HepG2 (cell line): ENCODE data around the gene SKA2. TPM values are rescaled to one million over a fixed set of nuclear protein-coding genes. Genes with fewer than 3 reads are reported as not detected.
A peak's percentile ranks its signal among the peaks of the same experiment; 100 is the strongest.

ENCODE experiments used
- ATAC-seq: fragments of 200-7000 bp; cut with Tn5 transposase; 3 replicates; pipeline ENCODE4 v1.9.1; 2020; ENCODE audit warnings: mild to moderate bottlenecking, moderate library complexity
- BruUV-seq: library from RNA; stranded (reverse); fragments of 400-500 nt; replicated peaks from 2 replicates; lab custom pipeline; 2021; lab: Mats Ljungman, UMichigan
- CTCF ChIA-PET: fragments of 300-600 bp; formaldehyde crosslinking; extraction: SDS; loops from one replicate; lab custom pipeline; 2021; ENCODE audit warnings: low total read pairs, inconsistent platforms, low intra/inter-chr PET ratio; lab: Yijun Ruan, JAX
- POLR2A ChIA-PET: fragments of 350-600 bp; sonication (Branson Sonifier 250); formaldehyde crosslinking; loops from one replicate; lab custom pipeline; 2020; ENCODE audit warnings: antibody characterized with exemption, inconsistent platforms; lab: Yijun Ruan, JAX
- DNase-seq: peaks from one replicate; pipeline ENCODE4 v3.0.0-alpha.2; 2015; ENCODE audit warnings: low spot score
- FAIRE-seq: peaks from 3 replicates; lab custom pipeline; 2011; peaks lifted over from hg19 to GRCh38; lab: Jason Lieb, UNC
- H2AFZ ChIP-seq: one replicate; pipeline ENCODE4 v1.6.1; 2011; ENCODE audit warnings: low read length, inconsistent platforms
- H3K27ac ChIP-seq: fragments of 300-600 bp; 3 replicates; pipeline ENCODE4 v1.8.0; 2011; ENCODE audit warnings: mixed run types, mild to moderate bottlenecking, mixed read lengths, low read length, inconsistent platforms; ENCODE audit not compliant: insufficient read depth; ENCODE audit errors: extremely low read length
- H3K27me3 ChIP-seq, 2 experiments: fragments of 200-600 bp in 1 of 2; 2 replicates in 1 of 2; 3 replicates in 1 of 2; pipeline versions ENCODE4 v1.6.0 to v1.8.0; 2011; ENCODE audit warnings: low read length in 2 of 2, mild to moderate bottlenecking in 2 of 2, moderate library complexity in 2 of 2, inconsistent platforms in 1 of 2; ENCODE audit not compliant: insufficient read depth in 2 of 2, control insufficient read depth in 1 of 2
- H3K36me3 ChIP-seq, 2 experiments: fragments of 200-600 bp in 1 of 2; replicated peaks in 1 of 2; 2 replicates in 1 of 2; 3 replicates in 1 of 2; pipeline versions ENCODE4 v1.5.1 to v1.8.0; 2011; ENCODE audit warnings: low read length in 2 of 2, inconsistent platforms in 1 of 2; ENCODE audit not compliant: insufficient read depth in 2 of 2, control insufficient read depth in 1 of 2
- H3K4me1 ChIP-seq: 2 replicates; pipeline ENCODE4 v1.5.1; 2012; ENCODE audit warnings: low read length, inconsistent platforms; ENCODE audit not compliant: insufficient read depth
- H3K4me2 ChIP-seq: 2 replicates; pipeline ENCODE4 v1.6.0; 2011; ENCODE audit warnings: low read depth, low read length, inconsistent platforms
- H3K4me3 ChIP-seq, 3 experiments: fragments of 200-600 bp in 1 of 3; sonication (generic), shearing (Covaris generic) in 1 of 3; replicated peaks in 1 of 3; 2 replicates each; pipeline ENCODE4 v1.5.1; 2011 to 2016; ENCODE audit warnings: low read length in 3 of 3, inconsistent platforms in 2 of 3, low read depth in 2 of 3, mild to moderate bottlenecking in 2 of 3, control low read depth in 1 of 3, mixed read lengths in 1 of 3; ENCODE audit not compliant: insufficient read depth in 1 of 3
- H3K79me2 ChIP-seq: one replicate; pipeline ENCODE4 v1.6.1; 2011; ENCODE audit warnings: low read length, inconsistent platforms; ENCODE audit not compliant: insufficient read depth
- H3K9ac ChIP-seq: 2 replicates; pipeline ENCODE4 v1.6.0; 2011; ENCODE audit warnings: mild to moderate bottlenecking, low read depth, low read length, inconsistent platforms; ENCODE audit not compliant: insufficient read depth
- H3K9me3 ChIP-seq: 2 replicates; pipeline ENCODE4 v1.5.1; 2012; ENCODE audit warnings: mild to moderate bottlenecking, low read length
- H4K20me1 ChIP-seq: 2 replicates; pipeline ENCODE4 v1.6.0; 2011; ENCODE audit warnings: inconsistent platforms, mild to moderate bottlenecking, low read length, moderate library complexity; ENCODE audit not compliant: insufficient read depth
- BCL6 ChIP-seq: IDR thresholded peaks from 2 replicates; pipeline ENCODE4 v1.6.1; 2016; ENCODE audit warnings: missing genetic modification reagents, missing compliant biosample characterization
- CERS6 ChIP-seq: sonication (generic); formaldehyde crosslinking; IDR thresholded peaks from 2 replicates; pipeline ENCODE4 v1.5.0; 2020; ENCODE audit warnings: missing genetic modification reagents
- DPF2 ChIP-seq: sonication (generic); formaldehyde crosslinking; IDR thresholded peaks from 2 replicates; pipeline ENCODE4 v1.4.0; 2020; ENCODE audit warnings: mild to moderate bottlenecking, low read depth, missing genetic modification reagents, borderline replicate concordance
- KDM3A ChIP-seq: IDR thresholded peaks from 2 replicates; pipeline ENCODE4 v1.6.1; 2018; ENCODE audit warnings: low read depth, missing compliant biosample characterization
- MNT ChIP-seq: fragments of 450-650 bp; IDR thresholded peaks from 2 replicates; pipeline ENCODE4 v1.6.1; 2016
- NONO ChIP-seq, 2 experiments: fragments of 450-650 bp in 1 of 2; sonication (generic) in 1 of 2; formaldehyde crosslinking in 1 of 2; IDR thresholded peaks in 1 of 2; conservative IDR thresholded peaks in 1 of 2; 2 replicates each; pipeline versions ENCODE4 v1.6.1 to v1.8.0; 2017 to 2022; ENCODE audit warnings: mild to moderate bottlenecking in 1 of 2, missing genetic modification reagents in 1 of 2, moderate library complexity in 1 of 2
- PHF5A ChIP-seq: IDR thresholded peaks from one replicate; pipeline ENCODE4 v1.6.1; 2018; ENCODE audit warnings: low read depth, missing genetic modification reagents; ENCODE audit not compliant: unreplicated experiment
- TFDP2 ChIP-seq: sonication (generic); formaldehyde crosslinking; IDR thresholded peaks from 2 replicates; pipeline ENCODE4 v1.4.0; 2020; ENCODE audit warnings: missing genetic modification reagents
- THAP8 ChIP-seq: sonication (generic); formaldehyde crosslinking; IDR thresholded peaks from 2 replicates; pipeline ENCODE4 v1.5.1; 2020; ENCODE audit warnings: missing genetic modification reagents, mild to moderate bottlenecking, borderline replicate concordance
- ZNF205 ChIP-seq: IDR thresholded peaks from 2 replicates; pipeline ENCODE4 v1.6.1; 2018; ENCODE audit warnings: missing biosample characterization, missing genetic modification reagents
- ZNF292 ChIP-seq: sonication (generic); formaldehyde crosslinking; IDR thresholded peaks from 2 replicates; pipeline ENCODE4 v1.8.1; 2022; ENCODE audit warnings: mild to moderate bottlenecking, low read depth, missing genetic modification reagents, borderline replicate concordance
- ZNF446 ChIP-seq: sonication (generic); formaldehyde crosslinking; IDR thresholded peaks from 2 replicates; pipeline ENCODE4 v1.5.0; 2020; ENCODE audit warnings: mild to moderate bottlenecking, missing genetic modification reagents
- ZNF563 ChIP-seq: sonication (generic); formaldehyde crosslinking; IDR thresholded peaks from 2 replicates; pipeline ENCODE4 v1.8.0; 2022; ENCODE audit warnings: mild to moderate bottlenecking, moderate library complexity, missing genetic modification reagents
- ZNF850 ChIP-seq: sonication (generic); formaldehyde crosslinking; conservative IDR thresholded peaks from 2 replicates; pipeline ENCODE4 v1.9.0; 2021; ENCODE audit warnings: mild to moderate bottlenecking, missing genetic modification reagents
- ZSCAN5A ChIP-seq: sonication (generic); formaldehyde crosslinking; IDR thresholded peaks from 2 replicates; pipeline ENCODE4 v1.8.0; 2022; ENCODE audit warnings: mild to moderate bottlenecking, missing genetic modification reagents, borderline replicate concordance
- WGBS: methylation state at CpG from one replicate; pipeline ENCODE4 v1.1.6; 2017; ENCODE audit warnings: low lambda C conversion rate; 5-methylcytosine and 5-hydroxymethylcytosine counted together
- in situ Hi-C: cut with HindIII; loops from 2 replicates; pipeline ENCODE4 v1.10.0; 2017; ENCODE audit warnings: low pct_unique_long_range_greater_than_20kb; ENCODE audit not compliant: extremely low pct_ligation_motif_present
- intact Hi-C: fragments of 100-400 bp; cut with micrococcal nuclease; formaldehyde crosslinking; loops from one replicate; pipeline ENCODE4 v1.10.0; 2022; ENCODE audit not compliant: unreplicated experiment
- polyA plus RNA-seq, 8 experiments: library from polyadenylated mRNA; depleted of rRNA in 3 of 8; stranded (reverse) in 7 of 8; unstranded in 1 of 8; fragments of >200 nt; fragmentation: Illumina TruSeq in 4 of 8; extraction: Trizol in 4 of 8; gene quantifications; 2 replicates each; pipeline versions ENCODE4 v1.2.1 to v1.2.3, GENCODE V29; 2011 to 2016; ENCODE audit warnings: low read depth in 4 of 8, missing spikeins in 1 of 8, mixed read lengths in 1 of 8; ENCODE audit not compliant: insufficient read depth in 1 of 8
- total RNA-seq, 5 experiments: library from RNA; depleted of rRNA; stranded (reverse); fragments of >200 nt; fragmentation: Illumina TruSeq; extraction: Trizol; gene quantifications; 2 replicates each; pipeline ENCODE4 v1.2.3, GENCODE V29; 2016; ENCODE audit warnings: low read depth in 1 of 5

SKA2 gene
- total and polyA plus RNA-seq, 2 of the 13 experiments (the other 11 are each of a cell fraction or from before 2014, with no cell fraction given) = 18.6 to 91.8 TPM

DNA sequence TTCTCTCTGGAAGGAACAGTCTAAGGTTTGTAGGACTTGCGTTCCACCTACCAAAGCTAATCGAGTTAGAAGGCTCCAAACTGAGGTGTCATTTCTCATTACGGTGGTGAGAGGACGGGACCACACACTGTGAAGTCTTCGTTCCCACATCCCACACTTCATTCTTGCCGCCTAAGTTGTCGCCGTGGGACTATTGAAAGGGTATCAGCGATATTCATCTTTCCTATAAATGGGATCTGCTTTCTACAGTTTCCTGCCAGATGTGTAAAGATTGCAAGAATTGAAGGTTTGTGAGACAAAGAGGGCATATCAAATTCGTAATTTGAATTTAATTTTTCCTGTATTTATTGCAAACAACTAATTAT, 47.7 kb downstream of the SKA2 start (continued):
- TF ChIP-seq NONO (IDR thresholded peaks at IDR 0.05) (no peak), NONO (CRISPR knock-in tag; conservative IDR thresholded peaks at IDR 0.05) (no peak), DPF2 (no peak), ZNF850 (CRISPR knock-in tag) (0 out of 2 replicates have a peak, but pooled peaks have one; percentile 70), ZNF563 (CRISPR knock-in tag) (no peak), ZNF205 (CRISPR knock-in tag) (no peak), CERS6 (no peak), ZNF292 (CRISPR knock-in tag) (no peak), TFDP2 (CRISPR knock-in tag) (no peak)
- TF ChIP-seq, all 625 proteins: peak for 18

DNA sequence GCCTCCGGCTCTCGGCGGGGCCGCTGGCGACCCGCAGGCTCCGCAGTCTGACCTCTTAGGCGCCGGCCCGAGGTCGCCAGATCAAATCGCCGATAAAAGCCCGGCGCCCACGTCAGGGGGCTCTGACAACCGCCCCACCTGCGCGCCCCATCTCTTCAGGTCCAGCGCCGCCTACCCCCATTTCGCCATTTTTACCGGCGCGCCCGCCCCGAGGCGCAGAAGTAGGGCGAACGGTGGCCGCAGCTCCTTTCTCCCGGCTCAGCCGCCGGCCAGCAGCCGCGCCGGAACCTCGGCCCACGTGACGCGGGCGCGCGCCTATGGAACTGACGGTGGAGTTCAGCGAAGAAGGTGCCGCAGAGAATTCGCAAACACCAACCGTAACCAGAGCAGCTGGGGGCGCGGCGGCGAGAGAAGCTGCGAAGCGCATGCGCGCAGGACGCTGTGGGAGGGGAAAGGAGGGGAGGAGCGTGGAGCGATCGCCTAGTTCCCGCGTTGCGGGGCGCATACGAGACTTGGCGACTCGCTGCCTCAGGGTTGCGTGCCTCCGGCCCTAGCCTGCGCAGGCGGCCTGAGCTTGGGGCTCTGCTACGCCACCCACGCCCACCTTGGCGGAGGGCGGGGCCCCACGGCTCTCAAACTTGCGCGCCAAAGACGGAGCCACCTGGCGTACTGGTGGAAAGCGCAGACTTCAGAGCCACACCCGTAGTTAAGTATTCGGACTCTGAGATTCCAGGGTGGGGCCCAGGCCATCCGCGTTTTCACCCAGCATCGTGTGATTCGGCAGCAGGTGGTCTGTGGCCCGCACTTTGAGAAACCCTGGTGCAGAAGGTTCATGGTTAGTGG, 48.3 kb downstream of the SKA2 start, which contains the start of gene TRIM37:
Gene TRIM37 (minus strand): TSS at position 418 of the 843 bp plus-strand sequence. CDS start 419 bp downstream, outside the sequence.
- H3K27me3 ChIP-seq = no peaks in the 10 kb centered on the region; a peak in 1 of 5 replicates
- H3K27ac ChIP-seq = peak within 1 kb of the TSS; percentile 84
- H4K20me1 ChIP-seq = no peaks in the 10 kb centered on the region
- H3K79me2 ChIP-seq = peaks cover 35% of the 10 kb centered on the region
- peak; percentile 98 for ATAC-seq
- peak within 1 kb of the TSS; percentile 84 for H3K9ac ChIP-seq
- peak within 1 kb of the TSS; percentile 90 to 96 (median 94) for H3K4me3 ChIP-seq
- ChIA-PET POLR2A (interaction anchor here (0.6 to 1.3 kb wide), 12 partner anchors 11 to 588 kb away, joined by 3 to 21 read pairs (median 4); partner anchors contain the start of genes PRR11, RAD51C, SKA2 and SMG8), CTCF (interaction anchor here (0.6 kb wide), 1 partner anchor 396 kb away, joined by 3 read pairs; no protein-coding TSS in a partner anchor)
- peak within 1 kb of the TSS; percentile 100 for H3K4me2 ChIP-seq
- H3K36me3 ChIP-seq = peaks cover 0 to 4% of the 10 kb centered on the region in 2 experiments; a peak in 2 of 5 replicates
- peak within 1 kb of the TSS; percentile 91 for H2AFZ ChIP-seq
- DNase-seq = peak; percentile 99
- no peaks in the 10 kb centered on the region for H3K9me3 ChIP-seq
- intact Hi-C loops = loop anchor here (1.0 kb wide), 1 partner anchor 49 kb away; the partner anchor contains the start of genes PRR11 and SKA2
- in situ Hi-C loops = loop anchor here (5.0 kb wide), 1 partner anchor 41 kb away; no protein-coding TSS in a partner anchor
- peaks cover 36% of the 10 kb centered on the region for H3K4me1 ChIP-seq
- peak; percentile 95 for FAIRE-seq
- BruUV-seq = no TSS peak
- under 1% methylated on average over 63 of the region's 89 CpGs for WGBS
- TF ChIP-seq ZNF446 (CRISPR knock-in tag) (0 out of 2 replicates have a peak, but pooled peaks have one; percentile 21), THAP8 (no peak), MNT (peak; percentile 91), PHF5A (CRISPR knock-in tag) (peak; percentile 15), ZSCAN5A (peak; percentile 69), BCL6 (peak; percentile 45), KDM3A (CRISPR knock-in tag) (peak; percentile 88)
